NCI-H1048 (cell line): ENCODE data around the gene MAP2K7.
"Not testable (repeated sequence)": the region's sequence is repeated elsewhere in the genome, so short reads cannot be mapped to it uniquely, and the experiment has no call there.

Experiments used
- DNase-seq: peaks from one replicate; lab custom pipeline; 2025; lab: John Stamatoyannopoulos, UW

MAP2K7 gene

DNA sequence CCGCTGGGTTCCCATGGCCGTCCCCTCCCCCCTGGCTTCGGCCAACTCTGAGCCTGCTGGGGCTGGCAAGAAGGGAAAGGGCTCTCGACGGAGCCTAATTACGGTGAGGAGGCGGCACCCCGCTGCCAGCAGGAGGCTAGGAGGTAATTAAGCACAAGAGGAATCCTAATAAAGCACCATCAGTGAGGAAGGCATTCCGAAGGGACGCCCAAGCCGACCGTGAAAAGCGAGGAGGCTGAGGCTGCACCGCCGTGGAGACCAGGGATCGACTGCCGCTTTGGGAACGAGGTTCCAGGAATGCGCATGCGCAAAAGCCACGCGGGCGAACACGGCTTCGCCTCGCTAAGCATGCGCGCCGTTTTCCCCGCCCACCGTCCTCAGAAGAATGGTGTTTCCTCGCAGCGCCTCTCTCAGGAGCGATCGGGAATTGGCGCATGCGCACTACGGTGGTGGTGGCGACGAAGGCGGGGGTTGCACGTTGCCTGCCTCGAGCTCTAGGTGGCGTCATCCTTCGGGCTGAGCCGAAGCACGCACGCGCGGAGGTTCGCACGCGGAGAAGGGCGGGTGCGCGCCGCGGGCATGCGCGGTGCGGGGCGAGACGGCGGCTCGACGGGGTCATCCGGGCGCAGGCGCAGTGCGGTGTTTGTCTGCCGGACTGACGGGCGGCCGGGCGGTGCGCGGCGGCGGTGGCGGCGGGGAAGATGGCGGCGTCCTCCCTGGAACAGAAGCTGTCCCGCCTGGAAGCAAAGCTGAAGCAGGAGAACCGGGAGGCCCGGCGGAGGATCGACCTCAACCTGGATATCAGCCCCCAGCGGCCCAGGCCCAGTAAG, at the start of gene MAP2K7:
TSS of gene MAP2K7 (plus strand) at position 634 of the 830 bp plus-strand sequence. CDS start at position 702, 68 bp downstream.
- peak; percentile 98 for DNase-seq

DNA sequence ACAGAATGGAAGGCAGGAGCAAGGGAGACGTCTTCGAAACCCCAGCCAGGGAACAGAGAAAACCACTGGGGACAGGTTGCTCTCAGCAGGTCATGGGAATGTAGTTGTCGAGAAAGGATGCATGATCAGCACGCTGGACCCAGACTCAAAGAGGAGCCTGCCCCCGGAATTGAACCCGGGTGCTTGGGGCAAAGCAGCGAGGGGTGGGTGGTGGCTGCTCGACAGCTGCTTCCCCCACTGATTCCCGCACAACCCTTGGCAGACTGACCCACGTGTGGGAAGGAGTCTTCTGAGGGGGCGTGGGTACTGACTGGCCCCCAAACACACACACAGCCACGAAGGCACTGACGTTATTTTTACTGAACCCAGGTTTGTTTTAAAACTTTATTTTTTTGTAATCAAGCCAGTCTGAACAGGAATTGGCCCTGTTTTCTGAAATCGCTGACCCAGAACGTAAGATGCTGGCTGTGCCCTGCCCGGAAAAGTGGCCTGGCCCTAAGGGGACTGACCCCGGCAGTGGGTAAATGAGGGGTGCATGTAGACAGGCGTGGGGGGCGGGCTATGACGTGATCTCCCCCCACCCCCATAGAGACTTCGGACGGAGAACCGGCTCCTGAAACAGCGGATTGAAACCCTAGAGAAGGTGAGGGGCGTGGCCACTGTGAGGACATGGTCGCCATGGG, 48.1 kb upstream of the MAP2K7 start:
- no peak for DNase-seq

DNA sequence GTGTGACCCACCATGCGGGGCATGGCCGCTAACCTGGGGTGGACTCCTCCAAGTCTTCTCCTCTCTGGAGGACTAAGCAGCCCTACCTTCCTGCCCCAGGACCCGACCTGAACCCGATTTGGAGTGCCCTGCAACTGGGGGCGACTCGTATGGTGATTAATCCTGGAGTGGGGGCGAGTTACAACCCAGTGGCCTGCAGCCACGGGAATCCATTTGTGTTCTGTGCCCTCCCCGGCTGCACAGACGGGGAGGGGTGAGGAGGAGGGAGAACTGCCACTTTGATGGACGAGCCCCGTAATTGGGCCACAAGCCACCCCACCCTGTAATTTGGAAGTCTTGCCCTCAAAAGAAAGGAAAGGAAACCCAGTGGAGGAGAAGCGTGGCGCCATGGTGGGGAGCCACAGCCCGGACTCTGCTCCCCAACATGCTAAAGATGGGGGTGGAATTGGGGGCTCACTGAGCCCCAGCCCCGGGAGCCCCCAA, 47.5 kb upstream of the MAP2K7 start:
- DNase-seq: no peak

DNA sequence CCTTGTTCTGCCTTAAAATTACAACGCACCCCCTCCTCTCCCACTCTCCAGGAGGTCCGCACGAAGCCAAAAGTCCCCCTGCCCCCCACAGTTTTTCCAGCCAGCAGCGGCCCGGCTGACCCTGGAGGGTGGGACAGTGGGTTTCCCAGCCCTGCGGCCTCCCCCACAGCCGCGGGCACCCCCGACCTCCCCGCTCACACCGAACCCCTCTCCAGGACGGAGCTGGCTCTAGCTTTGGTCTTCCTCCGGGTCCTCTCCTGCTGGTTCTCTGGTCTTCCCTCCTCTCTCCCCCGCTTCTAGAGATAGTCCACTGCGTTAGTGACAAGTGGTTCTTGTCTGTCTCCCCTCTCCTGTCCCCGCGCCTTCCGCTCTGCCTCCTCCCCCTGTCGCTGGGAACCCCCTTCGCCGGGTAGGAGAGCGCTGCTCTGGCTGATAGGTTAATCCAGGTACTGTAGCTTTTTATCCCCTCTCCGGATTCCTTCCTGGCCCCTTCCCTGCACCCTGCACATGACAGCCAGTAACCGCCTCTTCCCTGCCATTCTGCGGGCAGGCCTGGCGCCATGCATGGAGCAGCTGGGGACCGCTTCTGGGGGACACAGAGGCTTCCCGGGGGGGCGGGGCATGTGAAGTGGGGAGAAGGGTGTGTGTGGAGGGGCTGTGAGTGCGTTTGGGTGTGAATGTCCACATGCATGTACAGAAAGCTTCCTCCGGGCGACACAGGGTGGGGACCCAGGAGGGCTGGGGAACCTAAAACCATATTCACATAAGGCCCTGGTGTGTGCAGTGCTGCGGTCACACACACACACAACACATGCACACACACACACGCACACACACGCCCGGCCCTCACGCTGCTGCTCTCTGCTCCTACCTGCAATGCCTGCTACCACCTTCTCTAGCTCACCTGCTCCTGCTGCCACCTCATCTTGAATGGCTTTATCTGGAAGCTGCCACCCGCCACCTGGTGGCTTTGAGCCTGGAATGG, 46.7 kb upstream of the MAP2K7 start:
- DNase-seq: no peak

DNA sequence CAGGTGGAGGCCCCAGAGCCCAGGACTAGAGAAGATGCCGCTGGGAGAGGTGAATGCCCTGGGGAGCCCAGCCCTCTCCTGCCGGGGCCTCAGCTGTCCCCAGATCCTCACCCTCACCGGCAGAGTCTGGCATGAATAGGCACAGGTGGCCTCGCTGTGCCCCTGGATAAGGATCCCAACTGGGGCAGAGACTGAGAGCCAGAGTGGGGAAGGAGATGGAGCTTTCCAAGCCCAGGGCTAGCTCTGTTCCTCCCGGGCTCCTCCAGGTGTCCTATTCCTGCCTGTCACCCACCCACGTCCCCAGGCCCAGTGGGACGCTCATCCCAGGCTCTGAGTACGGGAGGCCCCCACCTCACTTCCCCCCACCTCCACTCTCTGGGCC, 46.0 kb upstream of the MAP2K7 start:
- no peak for DNase-seq

DNA sequence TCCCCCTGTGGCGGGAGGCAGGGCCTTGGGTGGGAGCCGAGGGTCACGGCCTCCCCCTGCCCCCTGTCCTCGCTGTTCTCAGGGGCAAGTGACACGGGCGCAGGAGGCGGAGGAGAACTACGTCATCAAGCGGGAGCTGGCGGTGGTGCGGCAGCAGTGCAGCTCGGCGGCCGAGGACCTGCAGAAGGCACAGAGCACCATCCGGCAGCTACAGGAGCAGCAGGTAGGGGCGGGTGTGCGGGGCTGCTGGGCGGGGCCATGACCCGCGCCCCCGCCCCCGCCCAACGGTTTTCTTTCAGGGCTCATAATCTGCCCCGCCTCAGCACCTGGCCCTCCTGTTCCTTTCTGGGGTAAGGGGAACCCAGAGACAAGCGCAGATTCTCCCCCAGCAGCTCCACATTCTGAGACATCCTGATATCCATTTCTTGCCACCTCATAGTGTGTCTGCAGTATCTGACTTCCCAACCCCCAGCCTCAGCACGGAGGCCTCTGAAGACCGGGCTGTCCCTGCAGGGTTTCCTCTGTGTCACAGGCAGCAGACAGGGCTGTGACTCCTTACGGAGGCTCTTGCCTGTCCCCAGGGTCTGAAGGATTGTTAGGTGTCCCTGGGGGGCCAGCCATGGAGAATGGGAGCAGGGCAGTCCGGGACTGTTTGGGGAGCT, 45.4 kb upstream of the MAP2K7 start:
- DNase-seq: no peak

DNA sequence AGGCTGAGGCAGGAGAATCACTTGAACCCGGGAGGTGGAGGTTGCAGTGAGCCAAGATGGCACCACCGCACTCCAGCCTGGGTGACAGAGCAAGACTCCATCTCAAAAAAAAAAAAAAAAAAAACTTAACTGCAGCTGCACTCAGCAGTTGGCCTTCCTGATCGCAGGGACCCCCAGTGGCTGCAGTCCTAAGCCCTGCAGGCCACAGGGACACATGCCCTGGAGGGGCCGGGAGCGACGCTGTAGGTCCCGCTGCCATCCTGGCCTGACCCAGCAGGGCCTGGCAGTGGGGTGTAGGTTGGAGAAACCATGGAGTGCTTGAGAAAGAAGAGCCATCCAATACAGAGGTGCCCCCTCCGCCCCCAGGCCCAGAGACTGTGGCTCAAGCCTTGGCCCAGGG, 44.6 kb upstream of the MAP2K7 start:
- not testable (repeated sequence) for DNase-seq

DNA sequence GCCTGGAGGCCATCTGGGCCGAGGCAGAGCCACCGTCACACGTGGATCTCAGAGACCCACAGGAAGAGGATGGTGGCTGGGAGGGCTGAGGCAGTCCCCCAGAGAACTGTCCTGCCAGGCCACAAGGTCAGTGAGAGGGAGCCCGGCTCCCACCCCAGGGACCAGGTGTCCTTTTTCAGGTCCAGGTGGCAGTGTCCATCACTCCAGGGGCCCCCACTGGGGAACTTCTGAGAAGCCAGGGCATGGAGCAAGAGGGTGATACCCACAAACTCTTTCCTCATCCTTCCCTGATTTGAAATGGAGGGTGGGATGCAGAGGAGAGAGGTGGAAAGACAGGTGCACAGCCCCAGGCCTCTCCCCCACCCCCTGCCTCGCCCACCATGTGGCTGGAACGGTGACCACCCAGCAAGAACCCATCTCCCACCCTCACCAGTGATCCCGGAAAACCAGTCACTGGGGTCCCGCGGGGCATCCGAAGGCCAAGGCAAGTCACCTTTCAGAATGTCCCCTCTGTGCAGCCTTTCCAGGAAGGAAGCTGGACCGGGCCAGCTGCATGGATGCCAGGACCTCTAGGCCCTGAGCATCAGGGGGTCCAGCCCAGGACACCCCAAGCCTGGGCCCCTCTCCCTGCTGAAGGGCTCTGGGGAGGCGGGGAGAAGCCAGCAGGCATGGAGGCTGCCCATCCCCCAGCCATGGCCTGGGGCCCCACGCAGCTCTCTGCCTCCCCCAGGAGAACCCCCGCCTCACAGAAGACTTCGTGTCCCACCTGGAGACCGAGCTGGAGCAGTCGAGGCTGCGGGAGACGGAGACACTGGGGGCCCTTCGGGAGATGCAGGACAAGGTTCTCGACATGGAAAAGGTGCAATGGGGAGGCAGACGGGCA, 43.6 kb upstream of the MAP2K7 start:
- no peak for DNase-seq

DNA sequence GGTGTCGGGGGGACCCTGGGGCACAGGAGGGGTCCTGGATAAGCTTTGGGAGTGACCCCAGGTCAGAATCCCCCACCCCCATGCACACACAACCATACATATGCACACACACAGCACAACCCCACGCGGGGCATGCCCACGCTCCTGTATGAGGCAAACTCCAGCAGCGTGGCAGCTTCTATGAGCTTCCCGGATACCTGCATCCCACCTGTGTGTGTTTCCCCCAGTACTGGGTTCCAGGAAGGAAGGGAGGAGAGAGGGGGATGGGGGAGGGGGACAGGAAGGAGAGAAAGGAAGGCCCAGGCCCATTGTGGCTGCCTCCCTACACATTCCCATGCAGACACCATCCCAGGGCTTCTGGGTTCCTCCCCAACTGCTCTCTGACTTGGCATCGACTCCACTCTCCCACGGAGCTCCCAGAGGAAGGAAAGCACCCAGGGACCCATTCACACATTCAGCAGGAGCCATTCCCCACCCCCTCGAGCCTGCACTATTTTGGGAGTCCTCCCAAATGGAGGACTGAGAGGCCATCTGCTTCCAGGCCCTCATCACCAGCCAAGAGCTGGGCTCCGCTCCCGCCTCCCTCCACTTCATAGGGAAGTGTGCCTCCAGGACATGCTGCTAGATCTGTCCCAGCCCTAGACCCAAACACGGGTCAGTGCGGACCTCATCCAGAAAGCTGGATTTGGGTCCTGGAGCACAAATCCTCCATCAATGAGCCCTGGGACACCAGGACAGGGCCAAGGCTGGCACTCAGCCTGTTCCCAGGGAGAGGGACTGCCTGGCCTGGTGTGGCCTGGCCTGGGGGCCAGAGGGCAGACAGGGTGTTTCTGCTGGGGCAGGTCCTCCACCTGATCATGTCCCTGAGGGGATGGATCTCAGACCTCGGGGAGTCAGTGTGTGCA, 42.7 kb upstream of the MAP2K7 start:
- DNase-seq: no peak

DNA sequence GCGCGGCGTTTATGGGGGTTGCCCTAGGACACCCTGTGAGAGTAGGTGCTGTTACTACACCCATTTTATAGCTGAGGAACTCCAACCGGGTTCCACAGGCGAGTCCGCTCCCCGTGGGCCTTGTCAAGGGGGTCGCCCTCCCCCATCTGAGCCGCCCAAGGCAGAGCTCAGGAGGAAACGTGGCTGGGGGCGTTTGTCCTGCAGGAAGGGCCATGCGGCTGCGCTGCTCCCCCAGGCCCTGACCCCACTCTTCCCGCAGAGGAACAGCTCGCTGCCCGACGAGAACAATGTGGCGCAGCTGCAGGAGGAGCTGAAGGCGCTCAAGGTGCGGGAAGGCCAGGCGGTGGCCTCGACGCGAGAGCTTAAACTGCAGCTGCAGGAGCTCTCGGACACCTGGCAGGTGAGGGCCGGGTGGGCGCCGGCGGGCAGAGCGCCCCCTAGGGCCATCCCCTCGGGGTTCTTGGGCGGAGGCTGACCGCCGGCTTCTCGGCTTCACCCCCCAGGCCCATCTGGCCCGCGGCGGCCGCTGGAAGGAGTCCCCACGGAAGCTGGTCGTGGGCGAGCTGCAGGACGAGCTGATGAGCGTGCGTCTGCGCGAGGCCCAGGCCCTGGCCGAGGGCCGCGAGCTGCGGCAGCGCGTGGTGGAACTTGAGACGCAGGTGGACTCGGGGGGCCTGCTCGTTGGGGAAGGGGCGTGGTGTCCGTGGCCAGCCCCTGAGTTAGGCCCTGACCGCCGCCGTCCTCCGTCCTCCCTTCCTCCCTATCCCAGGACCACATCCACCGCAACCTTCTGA, 41.9 kb upstream of the MAP2K7 start:
- DNase-seq: no peak

DNA sequence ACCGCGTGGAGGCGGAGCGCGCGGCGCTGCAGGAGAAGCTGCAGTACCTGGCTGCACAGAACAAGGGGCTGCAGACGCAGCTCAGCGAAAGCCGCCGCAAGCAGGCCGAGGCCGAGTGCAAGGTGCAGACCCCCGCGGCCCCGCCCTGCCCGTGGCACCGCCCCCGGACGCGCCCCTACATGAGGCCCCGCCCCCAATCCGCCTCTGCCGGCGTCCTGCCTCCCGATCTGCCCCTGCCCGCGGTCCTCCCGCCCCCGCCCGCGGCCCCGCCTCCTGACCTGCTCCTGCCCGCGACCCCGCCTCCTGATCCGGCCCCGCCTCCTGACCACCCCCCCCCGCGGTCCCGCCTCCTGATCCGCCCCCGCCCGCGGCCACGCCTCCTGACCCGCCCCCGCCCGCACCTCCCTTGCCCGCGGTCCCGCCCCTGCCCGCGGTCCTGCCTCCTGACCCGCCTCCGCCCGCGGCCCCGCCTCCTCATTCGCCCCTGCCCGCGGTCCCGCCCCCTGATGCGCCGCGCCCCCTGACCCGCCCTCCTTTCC, 41.2 kb upstream of the MAP2K7 start:
- peak; percentile 60 for DNase-seq

DNA sequence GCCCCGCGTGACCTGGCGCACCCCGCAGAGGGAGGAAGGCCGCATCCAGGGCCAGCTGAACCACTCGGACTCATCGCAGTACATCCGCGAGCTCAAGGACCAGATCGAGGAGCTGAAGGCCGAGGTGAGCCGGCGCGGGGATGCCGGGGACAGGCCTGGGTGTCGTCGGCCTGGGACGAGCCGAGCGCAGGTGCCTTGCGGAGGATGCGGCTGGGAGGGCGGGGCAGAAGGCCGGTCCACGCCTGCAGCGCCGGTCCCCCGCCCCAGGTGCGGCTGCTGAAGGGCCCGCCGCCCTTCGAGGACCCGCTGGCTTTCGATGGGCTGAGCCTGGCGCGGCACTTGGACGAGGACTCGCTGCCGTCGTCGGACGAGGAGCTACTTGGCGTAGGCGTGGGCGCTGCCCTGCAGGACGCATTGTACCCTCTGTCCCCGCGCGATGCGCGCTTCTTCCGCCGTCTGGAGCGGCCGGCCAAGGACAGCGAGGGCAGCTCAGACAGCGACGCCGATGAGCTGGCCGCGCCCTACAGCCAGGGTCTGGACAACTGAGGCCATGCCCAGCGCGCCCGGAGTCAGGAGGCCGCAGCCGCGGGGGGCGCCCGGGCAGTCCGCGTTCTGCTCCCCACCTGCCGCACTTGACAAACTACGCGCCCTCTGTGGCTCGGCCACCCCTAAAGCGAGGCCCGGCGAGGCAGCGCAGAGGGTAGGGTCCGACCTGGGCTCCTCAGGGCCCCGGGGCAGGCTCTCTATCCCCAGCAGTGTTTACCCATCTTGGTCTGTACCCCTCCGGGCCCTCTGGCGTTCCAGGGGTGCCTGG, 40.3 kb upstream of the MAP2K7 start:
- DNase-seq: no peak

DNA sequence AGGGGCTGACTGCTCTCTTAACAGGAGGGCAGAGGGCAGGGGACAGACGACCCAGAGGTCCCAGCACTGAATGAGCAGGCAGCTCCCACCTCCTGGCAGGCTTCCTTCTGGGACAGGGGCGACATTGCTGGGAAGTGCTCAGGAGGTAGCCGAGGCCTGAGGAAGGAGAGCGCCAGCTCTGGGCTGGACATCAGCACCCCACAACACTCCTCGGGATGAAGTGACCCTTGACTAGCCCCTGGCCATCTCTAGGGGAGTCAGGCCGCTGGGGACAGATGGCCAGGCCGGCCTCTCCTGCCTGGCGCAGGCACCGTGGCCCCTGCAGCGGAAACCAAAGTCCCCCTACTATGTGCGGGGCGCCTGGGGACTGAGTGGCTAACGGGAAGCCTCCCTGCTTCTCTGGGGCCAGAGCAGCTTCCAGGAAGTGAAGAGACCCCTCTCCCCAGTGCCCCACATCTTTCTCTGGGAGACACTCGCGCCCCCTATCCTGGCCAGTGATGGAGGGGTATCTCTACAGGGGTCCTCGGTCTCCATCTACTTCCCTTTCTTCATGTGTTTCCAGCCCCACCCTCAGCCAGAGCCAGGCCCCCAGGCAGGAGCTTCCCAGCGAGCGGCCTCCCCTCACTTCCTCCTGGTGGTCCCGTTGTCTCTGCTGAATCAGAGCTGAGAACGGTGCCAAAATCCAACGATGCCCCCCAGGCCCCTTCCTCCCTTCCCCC, 39.5 kb upstream of the MAP2K7 start:
- no peak for DNase-seq

DNA sequence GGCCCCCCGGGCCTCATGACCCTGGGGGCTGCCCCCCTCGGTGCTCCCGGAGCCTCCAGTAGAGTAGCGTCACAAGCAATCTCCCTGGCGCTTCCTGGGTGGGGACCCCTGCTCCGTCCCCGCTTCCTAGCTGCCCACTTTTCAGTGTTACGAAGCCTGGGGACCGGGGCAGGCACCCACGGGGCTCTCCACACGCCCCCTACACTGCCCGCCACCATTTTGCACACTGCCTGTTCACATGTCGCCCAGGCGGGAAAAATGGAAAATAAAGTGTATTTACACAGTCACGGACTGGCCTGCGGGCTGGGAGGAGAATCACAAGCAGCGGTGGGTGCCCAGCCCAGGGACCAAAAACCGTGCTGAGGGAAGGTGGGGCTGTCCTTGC, 39.0 kb upstream of the MAP2K7 start:
- no peak for DNase-seq

DNA sequence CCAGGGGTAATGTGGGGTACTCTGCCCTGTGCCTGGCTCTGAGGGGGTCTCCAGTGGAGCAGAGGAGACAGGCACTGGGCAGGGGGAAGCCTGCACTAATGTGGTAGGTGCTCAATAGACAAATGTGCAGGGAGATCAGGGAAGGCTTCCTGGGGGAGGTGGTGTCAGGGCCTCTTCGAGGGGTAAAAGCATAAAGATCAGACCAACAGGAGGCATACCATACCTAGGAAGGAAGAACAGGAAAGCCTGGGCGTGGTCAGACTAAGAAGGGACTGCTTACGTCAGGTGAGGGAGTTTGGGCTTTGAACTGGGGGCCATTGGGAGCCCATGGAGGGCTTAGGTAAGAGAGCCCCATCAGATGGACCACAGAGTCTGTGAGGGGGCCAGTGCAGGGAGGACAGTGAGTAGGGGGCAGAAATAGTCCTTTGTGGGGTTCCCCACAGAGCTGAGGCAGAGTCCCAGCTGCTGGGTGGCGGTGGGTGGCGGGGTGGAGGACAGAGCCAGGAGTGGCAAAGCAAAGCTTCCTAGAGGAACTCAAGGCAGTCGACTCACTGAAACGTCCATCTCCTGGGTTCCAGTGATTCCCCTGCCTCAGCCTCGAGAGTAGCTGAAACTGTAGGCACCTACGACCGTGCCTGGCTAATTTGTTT, 38.3 kb upstream of the MAP2K7 start:
- DNase-seq: no peak

DNA sequence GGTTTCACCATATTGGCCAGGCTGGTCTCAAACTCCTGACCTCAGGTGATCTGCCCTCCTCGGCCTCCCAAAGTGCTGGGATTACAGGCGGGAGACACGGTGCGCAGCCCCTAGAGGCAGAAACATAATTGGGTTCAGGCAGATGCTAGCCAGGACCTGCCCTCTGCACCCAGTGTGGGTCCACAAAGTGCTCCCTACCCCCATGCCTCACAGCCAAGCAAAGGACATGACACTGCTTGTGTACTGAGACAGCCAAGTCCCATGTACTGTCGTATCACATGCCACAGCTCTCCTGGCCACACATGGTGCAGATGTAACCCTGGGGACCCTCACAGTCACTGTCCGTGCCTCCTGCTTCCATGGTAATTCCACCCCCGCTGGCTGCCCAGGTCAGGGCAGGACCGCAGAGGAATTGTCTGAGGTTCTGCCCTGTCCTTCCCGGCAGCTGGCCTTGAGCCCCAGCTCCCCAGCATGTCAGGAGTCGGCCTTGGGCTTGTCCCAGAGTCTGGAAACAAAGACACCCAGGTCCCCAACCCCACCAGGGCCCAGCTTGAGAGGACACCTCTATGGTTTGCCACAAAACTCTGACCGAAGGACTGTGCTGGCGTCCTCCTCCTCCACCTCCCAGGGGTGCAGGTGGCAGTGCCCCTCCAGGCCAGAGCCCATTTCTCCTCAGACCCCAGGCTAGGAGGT, 37.1 kb upstream of the MAP2K7 start:
- DNase-seq: no peak
